MCF 10A (cell line): Measurements from ENCODE around the gene NODAL. TPM values are rescaled to one million over a fixed set of nuclear protein-coding genes. Genes with fewer than 3 reads are reported as not detected.
A peak's percentile ranks its signal among the peaks of the same experiment; 100 is the strongest.

Experiments
- BruUV-seq: library from RNA; stranded (reverse); fragments of 400-500 nt; replicated peaks from 2 replicates; lab custom pipeline; 2021; lab: Mats Ljungman, UMichigan
- CTCF ChIA-PET: fragments of 300-600 bp; sonication (Branson Sonifier 250); formaldehyde crosslinking; extraction: SDS; loops from one replicate; lab custom pipeline; 2021; ENCODE audit warnings: antibody characterized with exemption, inconsistent platforms; lab: Yijun Ruan, JAX
- POLR2A ChIA-PET: fragments of 300-600, 350-650 bp; sonication (Branson Sonifier 250); formaldehyde crosslinking; extraction: SDS; loops from one replicate; lab custom pipeline; 2020; ENCODE audit warnings: antibody characterized with exemption, inconsistent platforms; lab: Yijun Ruan, JAX
- DNase-seq: peaks from one replicate; pipeline ENCODE4 v3.0.0-alpha.2; 2018; ENCODE audit not compliant: unreplicated experiment
- H3K27ac Mint-ChIP-seq: one replicate; pipeline ENCODE4 v1.8.0; 2022; ENCODE audit warnings: mild to moderate bottlenecking, low read depth, mixed read lengths; ENCODE audit not compliant: unreplicated experiment
- H3K27me3 Mint-ChIP-seq: one replicate; pipeline ENCODE4 v1.8.0; 2022; ENCODE audit warnings: mixed read lengths; ENCODE audit not compliant: insufficient read depth, unreplicated experiment
- H3K36me3 Mint-ChIP-seq: one replicate; pipeline ENCODE4 v1.8.0; 2022; ENCODE audit warnings: mild to moderate bottlenecking, moderate library complexity, mixed read lengths; ENCODE audit not compliant: insufficient read depth, unreplicated experiment
- H3K4me1 Mint-ChIP-seq: one replicate; pipeline ENCODE4 v1.8.0; 2022; ENCODE audit warnings: mixed read lengths; ENCODE audit not compliant: insufficient read depth, unreplicated experiment
- H3K4me3 Mint-ChIP-seq: one replicate; pipeline ENCODE4 v1.8.0; 2022; ENCODE audit warnings: mild to moderate bottlenecking, moderate library complexity, mixed read lengths; ENCODE audit not compliant: unreplicated experiment
- H3K9me3 Mint-ChIP-seq: one replicate; pipeline ENCODE4 v1.8.0; 2022; ENCODE audit warnings: mixed read lengths; ENCODE audit not compliant: unreplicated experiment
- CTCF ChIP-seq: fragments of 200-600 bp; IDR thresholded peaks from one replicate; pipeline ENCODE4 v1.8.0; 2022; ENCODE audit warnings: antibody characterized with exemption, mild to moderate bottlenecking; ENCODE audit not compliant: unreplicated experiment
- intact Hi-C: fragments of 100-400 bp; cut with micrococcal nuclease; formaldehyde crosslinking; loops from 2 replicates; pipeline ENCODE4 v1.14.1; 2022
- total RNA-seq: library from RNA; stranded (reverse); gene quantifications from 2 replicates; pipeline ENCODE4 v1.2.3, GENCODE V29; 2022

The NODAL gene
- total RNA-seq, 1 experiment from 2014 or later, result not detected

DNA sequence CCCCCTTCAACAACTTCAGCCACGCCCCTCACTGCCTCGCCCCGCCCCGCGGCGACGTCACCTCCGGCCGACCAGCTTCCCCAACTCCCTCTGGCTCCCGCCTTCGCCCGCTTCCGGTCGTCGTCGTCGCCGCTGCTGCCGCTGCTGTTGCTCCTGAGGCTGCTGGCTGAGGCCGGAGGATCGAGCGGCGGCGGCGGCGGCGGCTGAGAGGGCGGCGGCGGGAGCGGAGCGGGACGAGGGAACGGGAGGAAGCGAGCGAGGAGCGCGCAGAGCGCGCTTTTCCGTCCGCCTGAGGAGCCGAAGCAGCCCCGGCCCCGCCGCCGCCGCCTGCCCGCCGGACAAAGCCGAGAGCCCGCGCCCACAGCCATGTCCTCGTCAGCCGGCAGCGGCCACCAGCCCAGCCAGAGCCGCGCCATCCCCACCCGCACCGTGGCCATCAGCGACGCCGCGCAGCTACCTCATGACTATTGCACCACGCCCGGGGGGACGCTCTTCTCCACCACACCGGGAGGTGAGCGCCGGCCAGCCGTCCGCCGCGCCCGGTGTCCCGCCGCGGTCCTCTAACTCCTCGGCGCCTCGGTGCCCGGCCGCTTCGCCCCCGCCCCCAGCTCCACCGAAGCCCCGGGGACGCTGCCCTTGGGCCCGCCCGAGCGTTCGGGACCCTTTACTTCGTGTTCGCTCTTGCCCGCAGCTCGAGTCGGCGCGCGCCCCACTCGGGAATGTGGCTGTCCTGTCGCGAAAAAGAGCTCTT is 37.3 kb downstream of the NODAL start, which contains the start of gene EIF4EBP2:
Gene EIF4EBP2, plus strand, starts transcription at position 110 of the 751 bp plus-strand sequence. Its CDS starts 257 bp downstream, at position 367.
- peak within 1 kb of the TSS; percentile 84 for H3K4me3 Mint-ChIP-seq
- peaks cover 20% of the 10 kb centered on the region for H3K4me1 Mint-ChIP-seq
- peak within 1 kb of the TSS; percentile 89 for H3K27ac Mint-ChIP-seq
- TF ChIP-seq CTCF, result no peak
- intact Hi-C loops, result no loop called here
- H3K36me3 Mint-ChIP-seq, result peaks cover 16% of the 10 kb centered on the region
- CTCF ChIA-PET, result interaction anchor here (0.6 to 5.5 kb wide), 10 partner anchors 12 to 445 kb away, joined by 3 to 36 read pairs (median 4); no protein-coding TSS in a partner anchor
- POLR2A ChIA-PET, result interaction anchor here (0.5 to 5.6 kb wide), 41 partner anchors 10 to 1963 kb away, joined by 3 to 170 read pairs (median 5); partner anchors contain the start of genes ANAPC16, LRRC20, PPA1 and SAR1A
- DNase-seq, result peak; percentile 96
- no TSS peak for BruUV-seq
- H3K9me3 Mint-ChIP-seq, result no peaks in the 10 kb centered on the region
- H3K27me3 Mint-ChIP-seq, result no peaks in the 10 kb centered on the region

DNA sequence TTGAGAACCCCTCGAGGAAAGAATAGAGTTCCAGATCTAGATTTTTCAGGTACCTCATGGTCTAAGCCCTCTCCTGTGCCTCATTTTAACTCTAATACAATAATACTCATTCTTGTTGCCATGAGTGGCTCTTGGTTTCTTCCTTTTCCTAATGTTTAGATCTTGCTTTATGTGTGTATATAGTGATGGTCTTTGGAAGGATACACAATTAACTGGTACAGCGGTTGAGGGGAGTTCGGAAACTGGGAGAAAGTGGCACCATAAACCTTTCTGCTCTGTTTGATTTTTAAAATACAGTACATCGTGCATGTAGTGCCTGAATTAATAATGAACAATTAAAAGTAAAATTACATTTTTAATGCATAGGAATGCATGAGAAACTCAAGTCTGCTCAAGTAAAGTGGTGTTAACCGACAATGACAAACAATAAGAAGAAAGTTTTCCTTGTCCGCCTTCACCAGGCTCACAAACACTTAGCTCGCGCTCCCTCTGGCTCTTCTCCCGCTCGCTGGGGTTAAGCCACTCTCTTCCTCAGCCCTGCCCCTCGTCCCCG is 37.9 kb downstream of the NODAL start:
- intact Hi-C loops, result no loop called here
- H3K36me3 Mint-ChIP-seq, result peaks cover 10% of the 10 kb centered on the region
- CTCF ChIA-PET, result interaction anchor here (0.6 to 5.5 kb wide), 7 partner anchors 12 to 337 kb away, joined by 3 to 36 read pairs (median 3); no protein-coding TSS in a partner anchor
- TF ChIP-seq CTCF, result no peak
- no peaks in the 10 kb centered on the region for H3K27me3 Mint-ChIP-seq
- H3K4me1 Mint-ChIP-seq, result peaks cover 17% of the 10 kb centered on the region
- BruUV-seq, result no TSS peak
- no peaks in the 10 kb centered on the region for H3K9me3 Mint-ChIP-seq
- peak overlapping the region; percentile 89 for H3K27ac Mint-ChIP-seq
- POLR2A ChIA-PET, result interaction anchor here (0.6 to 5.6 kb wide), 32 partner anchors 10 to 1870 kb away, joined by 3 to 170 read pairs (median 8); partner anchors contain the start of genes ANAPC16, LRRC20, PPA1 and SAR1A
- no peak for DNase-seq
- H3K4me3 Mint-ChIP-seq, result peak overlapping the region; percentile 84

DNA sequence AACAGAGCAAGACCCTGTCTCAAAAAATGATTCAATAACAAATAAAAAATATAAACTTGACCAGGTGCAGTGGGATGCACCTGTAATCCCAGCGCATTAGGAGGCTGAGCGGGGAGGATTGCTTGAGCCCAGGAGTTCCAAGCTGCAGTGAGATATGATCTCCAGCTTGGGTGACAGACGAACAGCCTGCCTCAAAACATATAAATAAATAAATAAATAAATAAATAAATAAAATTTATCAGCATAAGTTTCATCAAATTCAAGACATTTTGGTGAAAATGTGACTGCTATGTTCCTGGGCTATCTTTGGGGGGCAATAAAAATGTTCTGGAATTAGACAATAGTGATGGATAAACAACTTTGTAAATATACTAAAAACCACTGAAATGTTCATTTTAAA is 42.3 kb downstream of the NODAL start:
- no peak for TF ChIP-seq CTCF
- no peak for DNase-seq
- Mint-ChIP-seq H3K9me3 (no peaks in the 10 kb centered on the region), H3K27me3 (no peaks in the 10 kb centered on the region), H3K36me3 (no peaks in the 10 kb centered on the region), H3K4me3 (no peak overlapping the region), H3K27ac (no peak overlapping the region), H3K4me1 (peaks cover 6% of the 10 kb centered on the region)
- intact Hi-C loops, result no loop called here
- ChIA-PET CTCF (interaction anchor here (1.2 kb wide), 1 partner anchor 12 kb away, joined by 5 read pairs; no protein-coding TSS in a partner anchor), POLR2A (interaction anchor here (1.4 kb wide), 1 partner anchor 12 kb away, joined by 3 read pairs; no protein-coding TSS in a partner anchor)
- no TSS peak for BruUV-seq

DNA sequence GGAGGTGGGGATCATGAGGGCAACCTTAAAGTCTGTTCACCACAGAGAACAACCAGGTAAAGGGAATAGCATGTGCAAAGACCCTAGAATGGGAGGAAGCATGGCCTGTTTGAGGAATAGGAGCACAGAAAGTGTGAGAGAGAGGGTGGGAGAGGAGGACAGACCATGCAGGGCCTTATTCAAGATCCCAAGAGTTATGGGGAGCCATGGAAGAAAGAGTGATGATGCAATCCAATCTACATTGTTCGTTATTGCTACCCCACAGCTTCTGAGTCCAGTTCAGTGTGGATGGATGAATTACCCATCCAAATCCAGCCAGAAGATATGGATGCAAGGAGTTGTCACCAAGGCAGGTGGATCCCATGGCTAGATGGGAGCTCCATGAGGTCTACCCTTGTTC is 45.3 kb downstream of the NODAL start:
- DNase-seq, result no peak
- POLR2A ChIA-PET, result interaction anchor here (0.6 to 2.0 kb wide), 2 partner anchors 8 to 10 kb away, joined by 3 to 6 read pairs; no protein-coding TSS in a partner anchor
- H3K36me3 Mint-ChIP-seq, result no peaks in the 10 kb centered on the region
- intact Hi-C loops, result no loop called here
- H3K4me1 Mint-ChIP-seq, result peaks cover 6% of the 10 kb centered on the region
- no TSS peak for BruUV-seq
- CTCF ChIA-PET, result interaction anchor here (0.5 to 2.1 kb wide), 4 partner anchors 9 to 344 kb away, joined by 3 to 14 read pairs (median 4); partner anchors contain the start of genes MACROH2A2 and TYSND1
- H3K9me3 Mint-ChIP-seq, result no peaks in the 10 kb centered on the region
- no peak for TF ChIP-seq CTCF
- peaks cover 11% of the 10 kb centered on the region for H3K27me3 Mint-ChIP-seq
- H3K4me3 Mint-ChIP-seq, result no peak overlapping the region
- no peak overlapping the region for H3K27ac Mint-ChIP-seq
